ENCODE measurements around the gene SART1. TPM values are rescaled to one million over a fixed set of nuclear protein-coding genes. Genes with fewer than 3 reads are reported as not detected.

SART1 gene
- total RNA-seq, 2 donors from 2014 or later: 32.5 to 38.0 TPM

- peaks cover 43 to 48% of the 10 kb centered on the region in 2 donors for H3K4me1 ChIP-seq (ENCODE audit: control insufficient read depth in 1 of 2, low read depth in 2 of 2)
- no peaks in the 10 kb centered on the region for H3K9me3 ChIP-seq
- H3K27me3 ChIP-seq (replicated peaks; ENCODE audit: insufficient read depth): no peaks in the 10 kb centered on the region
- H3K4me3 ChIP-seq: peak overlapping the region; percentile 86
- peak overlapping the region; percentile 66 to 82 for H3K27ac ChIP-seq
- DNase-seq (ENCODE audit: low spot score) (no peak), ATAC-seq (ENCODE audit: insufficient number of reproducible peaks, low FRiP score, low read depth) (peak; percentile 16)
- no peak for TF ChIP-seq CTCF (IDR thresholded peaks at IDR 0.05)
- H3K36me3 ChIP-seq: peaks cover 3% of the 10 kb centered on the region
Measured at GRCh38 chr11:65919573-65920371, 41.8 kb upstream of the SART1 start.

GRCh38 chr11:65920372-65920802 is 41.1 kb upstream of the SART1 start:
- ATAC-seq (ENCODE audit: insufficient number of reproducible peaks, low FRiP score, low read depth) (no peak), DNase-seq (ENCODE audit: low spot score) (no peak)
- TF ChIP-seq CTCF (IDR thresholded peaks at IDR 0.05): no peak
- H3K36me3 ChIP-seq: peaks cover 3% of the 10 kb centered on the region
- no peaks in the 10 kb centered on the region for H3K9me3 ChIP-seq
- peak overlapping the region in 1 of 2 donors; percentile 1 for H3K27ac ChIP-seq
- peaks cover 37 to 42% of the 10 kb centered on the region in 2 donors for H3K4me1 ChIP-seq (ENCODE audit: control insufficient read depth in 1 of 2, low read depth in 2 of 2)
- no peaks in the 10 kb centered on the region for H3K27me3 ChIP-seq (replicated peaks; ENCODE audit: insufficient read depth)
- peak overlapping the region; percentile 86 for H3K4me3 ChIP-seq

GRCh38 chr11:65921033-65921555 is 40.4 kb upstream of the SART1 start:
- Histone ChIP-seq H3K27me3 (replicated peaks; ENCODE audit: insufficient read depth) (no peaks in the 10 kb centered on the region), H3K9me3 (no peaks in the 10 kb centered on the region), H3K4me1 (ENCODE audit: control insufficient read depth in 1 of 2, low read depth in 2 of 2) (peaks cover 34 to 35% of the 10 kb centered on the region in 2 donors), H3K36me3 (peaks cover 3% of the 10 kb centered on the region), H3K4me3 (peak overlapping the region; percentile 86), H3K27ac (peak overlapping the region in 1 of 2 donors; percentile 1)
- no peak for TF ChIP-seq CTCF (IDR thresholded peaks at IDR 0.05)
- ATAC-seq (ENCODE audit: insufficient number of reproducible peaks, low FRiP score, low read depth) (no peak), DNase-seq (ENCODE audit: low spot score) (no peak)

GRCh38 chr11:65921876-65922275 is 39.7 kb upstream of the SART1 start:
- no peak for ATAC-seq (ENCODE audit: insufficient number of reproducible peaks, low FRiP score, low read depth)
- H3K4me3 ChIP-seq: no peak overlapping the region
- H3K27me3 ChIP-seq (replicated peaks; ENCODE audit: insufficient read depth): no peaks in the 10 kb centered on the region
- DNase-seq (ENCODE audit: low spot score): no peak
- H3K9me3 ChIP-seq: no peaks in the 10 kb centered on the region
- peaks cover 26 to 28% of the 10 kb centered on the region in 2 donors for H3K4me1 ChIP-seq (ENCODE audit: control insufficient read depth in 1 of 2, low read depth in 2 of 2)
- H3K27ac ChIP-seq: no peak overlapping the region
- no peak for TF ChIP-seq CTCF (IDR thresholded peaks at IDR 0.05)
- peaks cover 3% of the 10 kb centered on the region for H3K36me3 ChIP-seq

GRCh38 chr11:65922565-65922964 is 39.0 kb upstream of the SART1 start:
- peaks cover 19 to 21% of the 10 kb centered on the region in 2 donors for H3K4me1 ChIP-seq (ENCODE audit: control insufficient read depth in 1 of 2, low read depth in 2 of 2)
- H3K4me3 ChIP-seq: no peak overlapping the region
- no peak for TF ChIP-seq CTCF (IDR thresholded peaks at IDR 0.05)
- H3K27me3 ChIP-seq (replicated peaks; ENCODE audit: insufficient read depth): no peaks in the 10 kb centered on the region
- DNase-seq (ENCODE audit: low spot score): no peak
- peaks cover 3% of the 10 kb centered on the region for H3K36me3 ChIP-seq
- no peak for ATAC-seq (ENCODE audit: insufficient number of reproducible peaks, low FRiP score, low read depth)
- no peaks in the 10 kb centered on the region for H3K9me3 ChIP-seq
- H3K27ac ChIP-seq: no peak overlapping the region
